Measurements from ENCODE around the gene NRG3.

DNA sequence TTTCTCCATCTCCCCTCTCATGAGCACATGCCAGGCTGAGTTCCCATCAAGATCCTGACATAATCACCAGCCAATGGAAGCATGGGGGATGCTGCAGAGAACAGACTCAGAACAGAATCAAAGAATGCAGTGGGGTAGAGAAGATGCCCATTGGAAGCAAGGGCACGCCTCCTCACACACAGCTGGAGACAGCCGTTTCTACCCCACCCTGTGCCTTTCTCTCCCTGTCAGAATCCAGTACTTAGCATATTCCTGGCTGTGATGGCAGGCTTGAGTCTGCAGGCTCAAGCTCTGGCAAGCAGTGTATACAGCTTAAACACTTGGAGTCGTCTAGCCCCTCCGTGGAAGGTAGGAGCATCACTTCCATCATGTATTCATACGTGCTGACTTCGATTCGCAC lies 867.9 kb downstream of the NRG3 start:
- no peak for TF ChIP-seq EZH2 (IDR thresholded peaks at IDR 0.05; ENCODE audit: borderline replicate concordance, low read length)
- no peak for TF ChIP-seq CTCF (IDR thresholded peaks at IDR 0.05; ENCODE audit: low read length)
